Prostate gland (tissue), 2 donors: ENCODE measurements around the gene DLST. TPM values are rescaled to one million over a fixed set of nuclear protein-coding genes. Genes with fewer than 3 reads are reported as not detected.

ENCODE experiments used
- DNase-seq: peaks from one replicate; pipeline ENCODE4 v3.0.0-alpha.2; 2019; ENCODE audit warnings: low spot score
- H3K27ac ChIP-seq, 2 donors: fragments of 200-600 bp; sonication (generic); 2 replicates each; pipeline ENCODE4 v1.5.1; 2017 to 2019
- H3K27me3 ChIP-seq: fragments of 200-600 bp; sonication (generic); replicated peaks from 2 replicates; pipeline ENCODE4 v1.5.1; 2019; ENCODE audit not compliant: insufficient read depth
- H3K36me3 ChIP-seq, 2 donors: fragments of 200-600 bp; sonication (generic); 1 replicate in 1 of 2; 2 replicates in 1 of 2; pipeline versions ENCODE4 v1.5.1 to v1.8.1; 2017 to 2019
- H3K4me1 ChIP-seq: fragments of 200-600 bp; sonication (generic); replicated peaks from 2 replicates; pipeline ENCODE4 v1.5.1; 2019
- H3K4me3 ChIP-seq, 2 donors: fragments of 200-600 bp; sonication (generic); 2 replicates each; pipeline ENCODE4 v1.5.1; 2017 to 2019
- H3K9me3 ChIP-seq: fragments of 200-600 bp; sonication (generic); 2 replicates; pipeline ENCODE4 v1.5.1; 2017
- CTCF ChIP-seq, 4 experiments: fragments of 200-600 bp in 2 of 4; fragments of 450-650 bp in 2 of 4; sonication (generic) in 2 of 4; IDR thresholded peaks; 1 replicate in 3 of 4; 2 replicates in 1 of 4; pipeline ENCODE4 v1.5.1; 2016 to 2019; ENCODE audit warnings: antibody characterized with exemption in 4 of 4, mild to moderate bottlenecking in 2 of 4, moderate library complexity in 2 of 4
- POLR2A ChIP-seq: fragments of 450-650 bp; IDR thresholded peaks from one replicate; pipeline ENCODE4 v1.6.1; 2016; ENCODE audit warnings: antibody characterized with exemption, mild to moderate bottlenecking
- POLR2AphosphoS5 ChIP-seq: sonication (generic); formaldehyde crosslinking; IDR thresholded peaks from one replicate; pipeline ENCODE4 v1.6.1; 2017; ENCODE audit warnings: antibody characterized with exemption
- WGBS: methylation state at CpG from one replicate; pipeline ENCODE4 v1.1.5; 2018; 5-methylcytosine and 5-hydroxymethylcytosine counted together
- intact Hi-C: fragments of 100-400 bp; cut with DNase I; formaldehyde crosslinking; loops from one replicate; pipeline ENCODE4 v1.14.2; 2022
- total RNA-seq, 2 donors: library from RNA; depleted of rRNA; stranded (reverse); fragments of >200 nt; gene quantifications; one replicate each; pipeline ENCODE4 v1.1.0, GENCODE V29; 2016

The DLST gene
- total RNA-seq, 2 donors from 2014 or later = 44.9 to 93.0 TPM

DNA sequence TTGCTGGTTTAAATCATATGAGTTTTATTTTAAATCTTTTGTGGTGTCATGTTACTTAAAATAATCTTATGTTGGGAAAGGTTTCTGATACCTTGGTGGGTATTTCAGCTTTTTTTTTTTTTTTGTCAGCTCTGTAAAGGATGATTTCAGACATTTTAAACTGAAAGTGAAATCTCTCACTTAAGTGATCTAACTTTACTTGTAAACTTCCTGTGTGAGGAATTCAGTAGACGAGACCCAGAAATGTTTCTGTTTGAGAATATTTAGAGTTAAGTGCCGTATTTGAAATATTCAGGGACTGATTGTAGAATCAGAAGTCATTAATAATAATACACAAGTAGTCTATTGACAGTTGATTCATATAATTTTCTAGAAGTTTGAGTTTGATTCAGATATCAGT, 43.5 kb upstream of the DLST start:
- intact Hi-C loops = no loop called here
- peaks cover 4% of the 10 kb centered on the region for H3K4me1 ChIP-seq
- H3K9me3 ChIP-seq = no peaks in the 10 kb centered on the region
- no peak overlapping the region for H3K27ac ChIP-seq
- no peaks in the 10 kb centered on the region for H3K27me3 ChIP-seq
- WGBS = 42% methylated on average over 2 of the region's 2 CpGs
- TF ChIP-seq POLR2A = no peak
- no peak for TF ChIP-seq POLR2AphosphoS5
- no peak for TF ChIP-seq CTCF (IDR thresholded peaks at IDR 0.05)
- DNase-seq = no peak
- H3K36me3 ChIP-seq = no peaks in the 10 kb centered on the region
- no peak overlapping the region for H3K4me3 ChIP-seq

- intact Hi-C loops = no loop called here
- H3K27ac ChIP-seq = no peak overlapping the region
- no peaks in the 10 kb centered on the region for H3K9me3 ChIP-seq
- TF ChIP-seq POLR2AphosphoS5 (no peak), CTCF (IDR thresholded peaks at IDR 0.05) (no peak), POLR2A (no peak)
- no peaks in the 10 kb centered on the region for H3K36me3 ChIP-seq
- peaks cover 4% of the 10 kb centered on the region for H3K4me1 ChIP-seq
- 93% methylated on average over 5 of the region's 5 CpGs for WGBS
- H3K27me3 ChIP-seq = no peaks in the 10 kb centered on the region
- DNase-seq = no peak
- no peak overlapping the region for H3K4me3 ChIP-seq
These were observed 41.1 kb upstream of the DLST start for GRCh38 chr14:74840603-74841030.

DNA sequence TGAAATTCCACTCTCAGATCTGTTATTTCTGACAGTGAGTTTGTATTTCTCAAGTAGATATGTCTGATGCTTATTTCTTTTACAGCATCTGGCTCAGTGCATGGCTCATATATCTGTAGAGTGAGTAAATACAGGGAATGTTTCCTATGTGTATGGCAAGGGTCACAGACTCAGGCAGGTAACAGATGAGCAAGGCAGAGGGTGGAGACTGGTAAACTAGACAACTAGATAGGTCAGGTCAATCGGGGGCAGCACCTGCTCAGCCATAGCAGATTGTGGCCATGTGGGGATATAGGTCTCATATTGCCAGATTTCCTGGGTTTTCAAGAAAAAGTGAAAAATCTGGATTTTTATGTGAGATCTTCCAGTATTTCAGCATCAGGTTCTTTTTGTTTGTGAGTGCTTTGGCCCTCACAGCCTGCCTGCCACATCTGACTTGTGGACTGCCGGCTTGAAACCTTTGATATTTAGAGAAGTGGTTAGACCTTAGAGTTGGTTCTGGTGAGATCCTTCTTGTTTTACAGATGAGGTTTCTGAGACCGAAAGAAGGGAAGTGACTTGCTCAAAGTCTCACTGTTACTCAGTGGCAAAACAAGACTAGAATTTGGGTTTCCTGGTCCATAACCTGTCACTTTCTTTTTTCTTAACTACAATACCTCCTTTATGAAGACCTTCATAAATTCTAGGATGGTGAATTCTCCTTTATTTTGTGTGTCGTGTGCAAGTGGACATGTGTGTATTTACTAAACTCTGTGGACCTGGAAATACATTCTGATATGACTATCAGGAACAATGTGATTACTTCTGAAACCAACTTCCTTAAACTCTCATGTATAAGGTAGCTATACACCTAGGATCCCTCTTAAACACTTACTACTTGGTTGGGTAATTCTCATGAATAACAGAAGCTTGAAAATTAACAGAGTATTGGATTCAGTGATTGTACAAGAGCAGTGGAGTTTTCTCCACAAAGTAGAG, 40.2 kb upstream of the DLST start:
- intact Hi-C loops = no loop called here
- H3K9me3 ChIP-seq = no peaks in the 10 kb centered on the region
- 88% methylated on average over 4 of the region's 4 CpGs for WGBS
- no peak for DNase-seq
- H3K36me3 ChIP-seq = no peaks in the 10 kb centered on the region
- peaks cover 7% of the 10 kb centered on the region for H3K4me1 ChIP-seq
- TF ChIP-seq POLR2AphosphoS5 (no peak), POLR2A (no peak), CTCF (IDR thresholded peaks at IDR 0.05) (no peak)
- no peaks in the 10 kb centered on the region for H3K27me3 ChIP-seq
- H3K27ac ChIP-seq = no peak overlapping the region
- no peak overlapping the region for H3K4me3 ChIP-seq

DNA sequence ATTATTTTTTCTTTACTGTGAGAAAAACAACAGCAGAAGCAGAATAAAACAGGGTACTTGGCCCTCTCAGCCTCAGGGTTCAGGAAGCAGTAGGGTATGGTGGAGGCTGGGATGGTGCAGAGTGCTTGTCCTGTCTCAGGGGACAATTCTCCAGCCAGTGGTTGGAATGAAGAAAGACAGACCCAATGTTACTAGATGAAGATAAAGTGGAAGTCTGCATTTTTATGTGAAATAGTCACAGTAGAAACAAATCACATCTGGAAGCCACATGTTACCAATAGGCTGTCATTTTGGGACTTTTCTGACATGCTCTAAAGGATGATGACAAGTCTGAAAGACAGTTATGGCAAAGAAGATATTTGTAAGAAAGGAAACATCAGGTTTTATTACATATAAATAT, 38.1 kb upstream of the DLST start:
- H3K4me1 ChIP-seq = peaks cover 4% of the 10 kb centered on the region
- intact Hi-C loops = no loop called here
- H3K9me3 ChIP-seq = no peaks in the 10 kb centered on the region

More for the DNA sequence above, 38.1 kb upstream of the DLST start:
- no peak for TF ChIP-seq CTCF (IDR thresholded peaks at IDR 0.05)
- H3K27ac ChIP-seq = no peak overlapping the region
- no peak for DNase-seq
- H3K36me3 ChIP-seq = no peaks in the 10 kb centered on the region
- no peaks in the 10 kb centered on the region for H3K27me3 ChIP-seq
- no peak overlapping the region for H3K4me3 ChIP-seq
